Globus pallidus (tissue), 1 donor: Measurements from ENCODE around the gene MYO1D.
A peak's percentile ranks its signal among the peaks of the same experiment; 100 is the strongest.
"Not testable (repeated sequence)": the region's sequence is repeated elsewhere in the genome, so short reads cannot be mapped to it uniquely, and the experiment has no call there.

ENCODE experiments used
- DNase-seq: peaks from one replicate; pipeline ENCODE4 v3.0.0-alpha.2; 2015; ENCODE audit warnings: low spot score

The MYO1D gene

GRCh38 chr17:32876417-32877163, at the start of gene MYO1D:
MYO1D (minus strand) TSS chr17:32877124; CDS start chr17:32876872, 252 bp downstream.
- peak; percentile 45 for DNase-seq

GRCh38 chr17:32926183-32926582, 49.3 kb upstream of the MYO1D start:
- DNase-seq = no peak

GRCh38 chr17:32923905-32924304, 47.0 kb upstream of the MYO1D start:
- not testable (repeated sequence) for DNase-seq

- DNase-seq = no peak
Observed at GRCh38 chr17:32921017-32921416, 44.1 kb upstream of the MYO1D start.

GRCh38 chr17:32920293-32920692, 43.4 kb upstream of the MYO1D start:
- DNase-seq = no peak

- DNase-seq = not testable (repeated sequence)
Observed at GRCh38 chr17:32919876-32920275, 43.0 kb upstream of the MYO1D start.

- no peak for DNase-seq
Observed at GRCh38 chr17:32917842-32918241, 40.9 kb upstream of the MYO1D start.

GRCh38 chr17:32917081-32917480, 40.2 kb upstream of the MYO1D start:
- DNase-seq = no peak

GRCh38 chr17:32916134-32916533, 39.2 kb upstream of the MYO1D start:
- DNase-seq = no peak

GRCh38 chr17:32915245-32915644, 38.3 kb upstream of the MYO1D start:
- no peak for DNase-seq

- no peak for DNase-seq
Observed at GRCh38 chr17:32914181-32914580, 37.3 kb upstream of the MYO1D start.

GRCh38 chr17:32913593-32913992, 36.7 kb upstream of the MYO1D start:
- no peak for DNase-seq

GRCh38 chr17:32912218-32912897, 35.4 kb upstream of the MYO1D start:
- DNase-seq = no peak

- no peak for DNase-seq
Observed at GRCh38 chr17:32910769-32911168, 33.8 kb upstream of the MYO1D start.

GRCh38 chr17:32909787-32910369, 33.0 kb upstream of the MYO1D start:
- DNase-seq = peak; percentile 85

- DNase-seq = no peak
Observed at GRCh38 chr17:32907583-32907982, 30.7 kb upstream of the MYO1D start.

- DNase-seq = no peak
Observed at GRCh38 chr17:32904891-32905290, 28.0 kb upstream of the MYO1D start.

GRCh38 chr17:32903774-32904673, 27.1 kb upstream of the MYO1D start:
- no peak for DNase-seq

GRCh38 chr17:32901743-32902142, 24.8 kb upstream of the MYO1D start:
- no peak for DNase-seq

GRCh38 chr17:32899236-32900013, 22.5 kb upstream of the MYO1D start:
- no peak for DNase-seq

GRCh38 chr17:32896647-32897258, 19.8 kb upstream of the MYO1D start:
- no peak for DNase-seq
